Epithelial cell of alveolus of lung (primary cell): ENCODE results near the gene ASPM. TPM values are rescaled to one million over a fixed set of nuclear protein-coding genes. Genes with fewer than 3 reads are reported as not detected.

Experiments
- total RNA-seq: library from RNA; depleted of rRNA; stranded (reverse); fragments of >200 nt; gene quantifications from 2 replicates; pipeline ENCODE4 v1.2.1, GENCODE V29; 2015

The ASPM gene
- total RNA-seq: 14.7 and 21.7 TPM in 2 replicates

GRCh38 chr1:197146101-197147095 lies at the start of gene ASPM:
Gene ASPM (minus strand): TSS chr1:197146669. CDS start chr1:197146437, 232 bp downstream.

GRCh38 chr1:197066719-197067456 lies 79.6 kb downstream of the ASPM start, which contains the start of gene F13B:
Gene F13B (minus strand): TSS chr1:197067260. CDS start chr1:197067223, 37 bp downstream.

Other genes with a start within 250 kb of the ASPM start
- not detected in 2 replicates for gene CFHR2, start 202.9 kb downstream of the ASPM start, total RNA-seq
- not detected in 2 replicates for gene CFHR5, start 169.1 kb downstream of the ASPM start, total RNA-seq
- gene F13B, start 79.4 kb downstream of the ASPM start, total RNA-seq: not detected in 2 replicates
- 8.1 and 8.3 TPM in 2 replicates for gene ZBTB41, start 54.6 kb upstream of the ASPM start, total RNA-seq
- 0.08 and 0.52 TPM in 2 replicates for gene CRB1, start 121.6 kb upstream of the ASPM start, total RNA-seq